PFSK-1 (cell line): ENCODE data around the gene PASK.

Experiments used
- FOXP2 ChIP-seq: optimal IDR thresholded peaks from 2 replicates; pipeline ENCODE3; 2011; ENCODE audit warnings: borderline replicate concordance, control low read depth, inconsistent platforms; ENCODE audit not compliant: insufficient read depth; ENCODE audit errors: extremely low read length, extremely low read depth
- POLR2AphosphoS5 ChIP-seq: IDR thresholded peaks from 2 replicates; pipeline ENCODE4 v1.6.1; 2012; ENCODE audit warnings: low read depth, mild to moderate bottlenecking, control low read depth, low read length, moderate library complexity
- SIN3A ChIP-seq: IDR thresholded peaks from 2 replicates; pipeline ENCODE4 v1.6.1; 2012; ENCODE audit warnings: mild to moderate bottlenecking, low read length, moderate library complexity, borderline replicate concordance; ENCODE audit not compliant: insufficient read depth
- TAF1 ChIP-seq: IDR thresholded peaks from 2 replicates; pipeline ENCODE4 v1.6.1; 2012; ENCODE audit warnings: low read length, control low read depth, borderline replicate concordance; ENCODE audit not compliant: insufficient read depth
- TF ChIP-seq, protein P1 (sequence below), 2 experiments: IDR thresholded peaks; 2 replicates each; pipeline versions ENCODE4 v1.6.1 to v1.8.0; 2011 to 2012; ENCODE audit warnings: low read depth in 2 of 2, low read length in 2 of 2, control low read depth in 1 of 2, inconsistent platforms in 1 of 2, mild to moderate bottlenecking in 1 of 2, moderate library complexity in 1 of 2; ENCODE audit not compliant: insufficient read depth in 1 of 2

The PASK gene

GRCh38 chr2:241184901-241185300, 35.6 kb upstream of the PASK start:
- TF ChIP-seq FOXP2: no peak
- TF ChIP-seq TAF1: no peak
- TF ChIP-seq, protein P1, sequence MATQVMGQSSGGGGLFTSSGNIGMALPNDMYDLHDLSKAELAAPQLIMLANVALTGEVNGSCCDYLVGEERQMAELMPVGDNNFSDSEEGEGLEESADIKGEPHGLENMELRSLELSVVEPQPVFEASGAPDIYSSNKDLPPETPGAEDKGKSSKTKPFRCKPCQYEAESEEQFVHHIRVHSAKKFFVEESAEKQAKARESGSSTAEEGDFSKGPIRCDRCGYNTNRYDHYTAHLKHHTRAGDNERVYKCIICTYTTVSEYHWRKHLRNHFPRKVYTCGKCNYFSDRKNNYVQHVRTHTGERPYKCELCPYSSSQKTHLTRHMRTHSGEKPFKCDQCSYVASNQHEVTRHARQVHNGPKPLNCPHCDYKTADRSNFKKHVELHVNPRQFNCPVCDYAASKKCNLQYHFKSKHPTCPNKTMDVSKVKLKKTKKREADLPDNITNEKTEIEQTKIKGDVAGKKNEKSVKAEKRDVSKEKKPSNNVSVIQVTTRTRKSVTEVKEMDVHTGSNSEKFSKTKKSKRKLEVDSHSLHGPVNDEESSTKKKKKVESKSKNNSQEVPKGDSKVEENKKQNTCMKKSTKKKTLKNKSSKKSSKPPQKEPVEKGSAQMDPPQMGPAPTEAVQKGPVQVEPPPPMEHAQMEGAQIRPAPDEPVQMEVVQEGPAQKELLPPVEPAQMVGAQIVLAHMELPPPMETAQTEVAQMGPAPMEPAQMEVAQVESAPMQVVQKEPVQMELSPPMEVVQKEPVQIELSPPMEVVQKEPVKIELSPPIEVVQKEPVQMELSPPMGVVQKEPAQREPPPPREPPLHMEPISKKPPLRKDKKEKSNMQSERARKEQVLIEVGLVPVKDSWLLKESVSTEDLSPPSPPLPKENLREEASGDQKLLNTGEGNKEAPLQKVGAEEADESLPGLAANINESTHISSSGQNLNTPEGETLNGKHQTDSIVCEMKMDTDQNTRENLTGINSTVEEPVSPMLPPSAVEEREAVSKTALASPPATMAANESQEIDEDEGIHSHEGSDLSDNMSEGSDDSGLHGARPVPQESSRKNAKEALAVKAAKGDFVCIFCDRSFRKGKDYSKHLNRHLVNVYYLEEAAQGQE (IDR thresholded peaks at IDR 0.05; ENCODE audit: insufficient read depth in 1 of 2, low read depth in 2 of 2, low read length in 2 of 2): no peak
- no peak for TF ChIP-seq SIN3A
- no peak for TF ChIP-seq POLR2AphosphoS5

DNA sequence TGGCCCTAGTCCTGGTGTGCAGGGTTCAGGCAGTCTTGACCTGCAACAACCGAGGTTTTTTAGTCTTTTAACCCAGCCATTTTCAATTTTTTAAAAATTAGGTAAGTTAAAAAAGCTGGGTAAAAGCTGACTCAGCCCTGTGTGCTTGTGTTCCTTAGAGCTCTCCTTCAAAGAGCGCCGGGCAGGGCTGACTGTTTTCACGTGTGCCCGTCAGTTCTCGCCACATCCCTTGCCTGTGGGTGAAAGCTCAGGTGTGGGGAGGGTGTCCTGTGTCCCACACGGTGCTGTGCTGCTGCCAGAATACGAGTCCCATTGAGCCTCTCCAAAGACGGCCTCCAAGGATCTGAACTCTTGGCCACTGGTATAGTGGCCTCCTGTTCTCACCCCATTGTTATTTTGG, 33.9 kb upstream of the PASK start:
- TF ChIP-seq FOXP2: no peak
- no peak for TF ChIP-seq POLR2AphosphoS5
- TF ChIP-seq TAF1: no peak
- no peak for TF ChIP-seq SIN3A
- TF ChIP-seq, protein P1 (IDR thresholded peaks at IDR 0.05; ENCODE audit: insufficient read depth in 1 of 2, low read depth in 2 of 2, low read length in 2 of 2): no peak

DNA sequence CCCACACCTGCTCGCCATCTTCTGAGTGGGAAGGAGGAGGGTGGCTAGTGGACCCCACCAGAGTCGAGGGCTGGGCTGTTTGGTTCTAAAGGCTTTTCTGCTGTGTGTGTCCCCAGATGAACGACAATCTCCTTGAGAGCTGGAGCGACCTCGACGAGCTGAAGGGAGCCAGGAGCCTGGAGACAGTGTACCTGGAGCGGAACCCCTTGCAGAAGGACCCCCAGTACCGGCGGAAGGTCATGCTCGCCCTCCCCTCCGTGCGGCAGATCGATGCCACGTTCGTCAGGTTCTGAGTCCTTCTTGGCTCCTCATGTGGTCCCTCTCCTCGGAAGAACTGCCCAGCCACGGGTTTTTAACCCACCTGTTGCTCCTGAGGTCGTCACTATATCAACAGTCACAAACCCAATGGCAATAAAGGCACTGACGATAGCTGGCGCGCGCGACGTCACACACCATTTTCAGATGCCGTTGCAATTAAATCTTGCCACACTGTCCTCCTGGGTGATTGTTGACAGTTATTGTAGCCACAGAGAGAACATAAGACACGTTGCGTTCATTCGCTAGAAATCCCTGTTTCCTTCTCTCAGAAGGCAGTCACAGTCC, 33.4 kb upstream of the PASK start:
- TF ChIP-seq SIN3A (no peak), POLR2AphosphoS5 (no peak), TAF1 (no peak), FOXP2 (no peak)
- TF ChIP-seq, protein P1 (IDR thresholded peaks at IDR 0.05; ENCODE audit: insufficient read depth in 1 of 2, low read depth in 2 of 2, low read length in 2 of 2): no peak

GRCh38 chr2:241182126-241182525, 32.9 kb upstream of the PASK start:
- TF ChIP-seq TAF1 (no peak), POLR2AphosphoS5 (no peak), SIN3A (no peak), FOXP2 (no peak)
- TF ChIP-seq, protein P1 (IDR thresholded peaks at IDR 0.05; ENCODE audit: insufficient read depth in 1 of 2, low read depth in 2 of 2, low read length in 2 of 2): no peak

- TF ChIP-seq TAF1: no peak
- TF ChIP-seq, protein P1 (IDR thresholded peaks at IDR 0.05; ENCODE audit: insufficient read depth in 1 of 2, low read depth in 2 of 2, low read length in 2 of 2): no peak
- TF ChIP-seq FOXP2: no peak
- no peak for TF ChIP-seq SIN3A
- no peak for TF ChIP-seq POLR2AphosphoS5
Measured at GRCh38 chr2:241180495-241180894, 31.2 kb upstream of the PASK start.
